GM21515 (cell line): ENCODE measurements around the gene SYNRG.
"Not testable (repeated sequence)": the region's sequence is repeated elsewhere in the genome, so short reads cannot be mapped to it uniquely, and the experiment has no call there.

Source experiments
- ATAC-seq: cut with Tn5 transposase; IDR thresholded peaks from one replicate; pipeline ENCODE4 v1.9.1; 2021; ENCODE audit not compliant: unreplicated experiment

The SYNRG gene

GRCh38 chr17:37609170-37610040, at the start of gene SYNRG:
SYNRG (minus strand) TSS chr17:37609418; CDS start chr17:37609355, 63 bp downstream.
- ATAC-seq: peak; percentile 81

- ATAC-seq: no peak
Observed at GRCh38 chr17:37657202-37657601, 48.0 kb upstream of the SYNRG start.

GRCh38 chr17:37651849-37652248, 42.6 kb upstream of the SYNRG start:
- ATAC-seq: no peak

- no peak for ATAC-seq
Observed at GRCh38 chr17:37650419-37651003, 41.3 kb upstream of the SYNRG start.

GRCh38 chr17:37648555-37648954, 39.3 kb upstream of the SYNRG start:
- no peak for ATAC-seq

GRCh38 chr17:37647856-37648255, 38.6 kb upstream of the SYNRG start:
- no peak for ATAC-seq

- no peak for ATAC-seq
Observed at GRCh38 chr17:37643869-37644268, 34.7 kb upstream of the SYNRG start.

- peak; percentile 82 for ATAC-seq
Observed at GRCh38 chr17:37643118-37643766, 34.0 kb upstream of the SYNRG start, which contains the start of gene DDX52. DDX52 (minus strand) TSS chr17:37643446; CDS start chr17:37643420, 26 bp downstream.

GRCh38 chr17:37642681-37643080, 33.5 kb upstream of the SYNRG start:
- ATAC-seq: peak; percentile 16

GRCh38 chr17:37640015-37640414, 30.8 kb upstream of the SYNRG start:
- no peak for ATAC-seq

- ATAC-seq: no peak
Observed at GRCh38 chr17:37637956-37638355, 28.7 kb upstream of the SYNRG start.

- ATAC-seq: not testable (repeated sequence)
Observed at GRCh38 chr17:37616430-37616829, 7.2 kb upstream of the SYNRG start.

GRCh38 chr17:37614823-37615222, 5.6 kb upstream of the SYNRG start:
- no peak for ATAC-seq

GRCh38 chr17:37614391-37614790, 5.2 kb upstream of the SYNRG start:
- ATAC-seq: no peak

GRCh38 chr17:37610971-37611370, 1.8 kb upstream of the SYNRG start:
- ATAC-seq: no peak

- not testable (repeated sequence) for ATAC-seq
Observed at GRCh38 chr17:37610041-37610420, 813 bp upstream of the SYNRG start.

- ATAC-seq: peak; percentile 18
Observed at GRCh38 chr17:37608351-37609169, 658 bp downstream of the SYNRG start.

GRCh38 chr17:37607637-37608331, 1.4 kb downstream of the SYNRG start:
- ATAC-seq: no peak

- no peak for ATAC-seq
Observed at GRCh38 chr17:37605813-37606505, 3.3 kb downstream of the SYNRG start.

GRCh38 chr17:37605081-37605480, 4.1 kb downstream of the SYNRG start:
- no peak for ATAC-seq
